HepG2 (cell line): ENCODE measurements around the gene ARHGDIA. TPM values are rescaled to one million over a fixed set of nuclear protein-coding genes. Genes with fewer than 3 reads are reported as not detected.

Experiments used
- AKNA ChIP-seq: sonication (generic); formaldehyde crosslinking; IDR thresholded peaks from 2 replicates; pipeline ENCODE4 v1.4.0; 2020; ENCODE audit warnings: missing genetic modification reagents, borderline replicate concordance
- ASH2L ChIP-seq: fragments of 300-600, 200-600 bp; sonication (generic); IDR thresholded peaks from 2 replicates; pipeline ENCODE4 v1.7.0; 2017; ENCODE audit warnings: low read depth, mild to moderate bottlenecking, moderate library complexity, mixed read lengths, low read length; ENCODE audit not compliant: insufficient read length
- ATF7 ChIP-seq, 2 experiments: fragments of 450-650 bp in 1 of 2; sonication (generic) in 1 of 2; formaldehyde crosslinking in 1 of 2; IDR thresholded peaks; 2 replicates each; pipeline versions ENCODE4 v1.4.0 to v1.6.1; 2016 to 2020; ENCODE audit warnings: antibody characterized with exemption in 1 of 2, mild to moderate bottlenecking in 1 of 2, missing genetic modification reagents in 1 of 2
- CAMTA2 ChIP-seq: sonication (generic); formaldehyde crosslinking; IDR thresholded peaks from 2 replicates; pipeline ENCODE4 v1.4.0; 2020; ENCODE audit warnings: mild to moderate bottlenecking, missing genetic modification reagents, borderline replicate concordance
- CBX2 ChIP-seq, 2 experiments: fragments of 200-600 bp in 1 of 2; sonication (generic); formaldehyde crosslinking in 1 of 2; IDR thresholded peaks; 2 replicates each; pipeline versions ENCODE4 v1.7.0 to v1.8.1; 2018 to 2022; ENCODE audit warnings: low read depth in 2 of 2, low read length in 1 of 2, mild to moderate bottlenecking in 1 of 2, missing genetic modification reagents in 1 of 2
- IKZF4 ChIP-seq: sonication (generic); formaldehyde crosslinking; IDR thresholded peaks from 2 replicates; pipeline ENCODE4 v1.5.1; 2020; ENCODE audit warnings: borderline replicate concordance, mild to moderate bottlenecking, low read depth, missing genetic modification reagents; ENCODE audit errors: not compliant biosample characterization
- ISL2 ChIP-seq: sonication (generic); formaldehyde crosslinking; IDR thresholded peaks from 2 replicates; pipeline ENCODE4 v1.5.0; 2020; ENCODE audit warnings: missing genetic modification reagents
- KLF13 ChIP-seq: sonication (generic); formaldehyde crosslinking; IDR thresholded peaks from 2 replicates; pipeline ENCODE4 v1.4.0; 2020; ENCODE audit warnings: mild to moderate bottlenecking, missing genetic modification reagents
- NFE2 ChIP-seq: sonication (generic); formaldehyde crosslinking; IDR thresholded peaks from 2 replicates; pipeline ENCODE4 v1.4.0; 2020; ENCODE audit warnings: missing genetic modification reagents
- SPEN ChIP-seq: sonication (generic); formaldehyde crosslinking; IDR thresholded peaks from 2 replicates; pipeline ENCODE4 v1.5.1; 2020; ENCODE audit warnings: low read depth, mild to moderate bottlenecking, missing genetic modification reagents
- ZFP62 ChIP-seq: sonication (generic); formaldehyde crosslinking; IDR thresholded peaks from 2 replicates; pipeline ENCODE4 v1.4.0; 2020; ENCODE audit warnings: missing genetic modification reagents
- ZFP91 ChIP-seq: sonication (generic); formaldehyde crosslinking; IDR thresholded peaks from 2 replicates; pipeline ENCODE4 v1.9.0; 2022; ENCODE audit warnings: missing genetic modification reagents, mild to moderate bottlenecking, borderline replicate concordance
- ZNF329 ChIP-seq: sonication (generic); formaldehyde crosslinking; IDR thresholded peaks from 2 replicates; pipeline ENCODE4 v1.9.0; 2021; ENCODE audit warnings: low read depth, mild to moderate bottlenecking, missing genetic modification reagents
- ZNF350 ChIP-seq: sonication (generic); formaldehyde crosslinking; IDR thresholded peaks from 2 replicates; pipeline ENCODE4 v1.4.0; 2020; ENCODE audit warnings: mild to moderate bottlenecking, low read depth, missing genetic modification reagents, borderline replicate concordance
- polyA plus RNA-seq, 8 experiments: library from polyadenylated mRNA; depleted of rRNA in 3 of 8; stranded (reverse) in 7 of 8; unstranded in 1 of 8; fragments of >200 nt; fragmentation: Illumina TruSeq in 4 of 8; extraction: Trizol in 4 of 8; gene quantifications; 2 replicates each; pipeline versions ENCODE4 v1.2.1 to v1.2.3, GENCODE V29; 2011 to 2016; ENCODE audit warnings: low read depth in 4 of 8, missing spikeins in 1 of 8, mixed read lengths in 1 of 8; ENCODE audit not compliant: insufficient read depth in 1 of 8
- total RNA-seq, 5 experiments: library from RNA; depleted of rRNA; stranded (reverse); fragments of >200 nt; fragmentation: Illumina TruSeq; extraction: Trizol; gene quantifications; 2 replicates each; pipeline ENCODE4 v1.2.3, GENCODE V29; 2016; ENCODE audit warnings: low read depth in 1 of 5
- TF ChIP-seq, protein P1 (sequence below): IDR thresholded peaks from 2 replicates; pipeline ENCODE4 v1.4.0; 2020; ENCODE audit warnings: mild to moderate bottlenecking, missing genetic modification reagents
- TF ChIP-seq, protein P2 (sequence below): IDR thresholded peaks from 2 replicates; pipeline ENCODE4 v1.6.1; 2012; ENCODE audit warnings: inconsistent platforms

ARHGDIA gene
- total and polyA plus RNA-seq, 2 of the 13 experiments (the other 11 are each of a cell fraction or from before 2014, with no cell fraction given) = 40.0 to 64.0 TPM

- TF ChIP-seq AKNA (CRISPR knock-in tag) (no peak), ZFP91 (CRISPR knock-in tag) (peak; percentile 70), IKZF4 (CRISPR knock-in tag) (peak; percentile 66), ZNF350 (CRISPR knock-in tag) (peak; percentile 95), CBX2 (IDR thresholded peaks at IDR 0.05; ENCODE audit: low read depth, low read length) (no peak), CBX2 (CRISPR knock-in tag; IDR thresholded peaks at IDR 0.05; ENCODE audit: low read depth) (0 out of 2 replicates have a peak, but pooled peaks have one; percentile 74), SPEN (CRISPR knock-in tag) (peak; percentile 96), ISL2 (CRISPR knock-in tag) (peak; percentile 79), ZNF329 (CRISPR knock-in tag) (no peak; the same call in 1 of the 2 replicates), ATF7 (IDR thresholded peaks at IDR 0.05) (peak; percentile 93), ATF7 (CRISPR knock-in tag; IDR thresholded peaks at IDR 0.05) (peak; percentile 98), ZFP62 (no peak), KLF13 (CRISPR knock-in tag) (peak; percentile 65), ASH2L (peak; percentile 86), NFE2 (CRISPR knock-in tag) (no peak), CAMTA2 (CRISPR knock-in tag) (peak; percentile 75; the same call in 1 of the 2 replicates)
- TF ChIP-seq, protein P1, sequence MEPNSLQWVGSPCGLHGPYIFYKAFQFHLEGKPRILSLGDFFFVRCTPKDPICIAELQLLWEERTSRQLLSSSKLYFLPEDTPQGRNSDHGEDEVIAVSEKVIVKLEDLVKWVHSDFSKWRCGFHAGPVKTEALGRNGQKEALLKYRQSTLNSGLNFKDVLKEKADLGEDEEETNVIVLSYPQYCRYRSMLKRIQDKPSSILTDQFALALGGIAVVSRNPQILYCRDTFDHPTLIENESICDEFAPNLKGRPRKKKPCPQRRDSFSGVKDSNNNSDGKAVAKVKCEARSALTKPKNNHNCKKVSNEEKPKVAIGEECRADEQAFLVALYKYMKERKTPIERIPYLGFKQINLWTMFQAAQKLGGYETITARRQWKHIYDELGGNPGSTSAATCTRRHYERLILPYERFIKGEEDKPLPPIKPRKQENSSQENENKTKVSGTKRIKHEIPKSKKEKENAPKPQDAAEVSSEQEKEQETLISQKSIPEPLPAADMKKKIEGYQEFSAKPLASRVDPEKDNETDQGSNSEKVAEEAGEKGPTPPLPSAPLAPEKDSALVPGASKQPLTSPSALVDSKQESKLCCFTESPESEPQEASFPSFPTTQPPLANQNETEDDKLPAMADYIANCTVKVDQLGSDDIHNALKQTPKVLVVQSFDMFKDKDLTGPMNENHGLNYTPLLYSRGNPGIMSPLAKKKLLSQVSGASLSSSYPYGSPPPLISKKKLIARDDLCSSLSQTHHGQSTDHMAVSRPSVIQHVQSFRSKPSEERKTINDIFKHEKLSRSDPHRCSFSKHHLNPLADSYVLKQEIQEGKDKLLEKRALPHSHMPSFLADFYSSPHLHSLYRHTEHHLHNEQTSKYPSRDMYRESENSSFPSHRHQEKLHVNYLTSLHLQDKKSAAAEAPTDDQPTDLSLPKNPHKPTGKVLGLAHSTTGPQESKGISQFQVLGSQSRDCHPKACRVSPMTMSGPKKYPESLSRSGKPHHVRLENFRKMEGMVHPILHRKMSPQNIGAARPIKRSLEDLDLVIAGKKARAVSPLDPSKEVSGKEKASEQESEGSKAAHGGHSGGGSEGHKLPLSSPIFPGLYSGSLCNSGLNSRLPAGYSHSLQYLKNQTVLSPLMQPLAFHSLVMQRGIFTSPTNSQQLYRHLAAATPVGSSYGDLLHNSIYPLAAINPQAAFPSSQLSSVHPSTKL (CRISPR knock-in tag) = peak; percentile 59; the same call in 1 of the 2 replicates
- TF ChIP-seq, protein P2, sequence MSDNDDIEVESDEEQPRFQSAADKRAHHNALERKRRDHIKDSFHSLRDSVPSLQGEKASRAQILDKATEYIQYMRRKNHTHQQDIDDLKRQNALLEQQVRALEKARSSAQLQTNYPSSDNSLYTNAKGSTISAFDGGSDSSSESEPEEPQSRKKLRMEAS = peak; percentile 97
These were observed 10.2 kb downstream of the ARHGDIA start (continued) for GRCh38 chr17:81860756-81861568.
